GM10266 (cell line): ENCODE measurements around the gene YJEFN3.
A peak's percentile ranks its signal among the peaks of the same experiment; 100 is the strongest.

Experiments
- DNase-seq: peaks from one replicate; pipeline ENCODE4 v3.0.0; 2012; ENCODE audit errors: extremely low spot score
- CTCF ChIP-seq: IDR thresholded peaks from 2 replicates; pipeline ENCODE4 v1.5.1; 2012; ENCODE audit warnings: mild to moderate bottlenecking, low read depth; ENCODE audit not compliant: control insufficient read depth, insufficient read depth; ENCODE audit errors: missing control alignments

Gene YJEFN3

GRCh38 chr19:19487077-19487949 is 41.4 kb upstream of the YJEFN3 start:
- no peak for DNase-seq
- TF ChIP-seq CTCF = no peak

- TF ChIP-seq CTCF = no peak
- no peak for DNase-seq
Observed at GRCh38 chr19:19487950-19488874, 40.5 kb upstream of the YJEFN3 start.

- TF ChIP-seq CTCF = no peak
- peak; percentile 59 for DNase-seq
Observed at GRCh38 chr19:19488875-19489690, 39.6 kb upstream of the YJEFN3 start.

- no peak for DNase-seq
- TF ChIP-seq CTCF = no peak
Observed at GRCh38 chr19:19489804-19490204, 38.9 kb upstream of the YJEFN3 start.

GRCh38 chr19:19490214-19490968 is 38.3 kb upstream of the YJEFN3 start:
- peak; percentile 87 for DNase-seq
- peak; percentile 94 for TF ChIP-seq CTCF

- no peak for DNase-seq
Observed at GRCh38 chr19:19491321-19492025, 37.2 kb upstream of the YJEFN3 start.

More at GRCh38 chr19:19491321-19492025, 37.2 kb upstream of the YJEFN3 start:
- TF ChIP-seq CTCF = no peak
